Ovary (tissue), 3 donors: ENCODE data around the gene ACER3.

Source experiments
- EP300 ChIP-seq: sonication (generic); formaldehyde crosslinking; IDR thresholded peaks from one replicate; pipeline ENCODE4 v1.6.1; 2017; ENCODE audit warnings: antibody characterized with exemption
- POLR2A ChIP-seq: fragments of 450-650 bp; IDR thresholded peaks from one replicate; pipeline ENCODE4 v1.6.1; 2017; ENCODE audit warnings: antibody characterized with exemption, mild to moderate bottlenecking, moderate library complexity
- TF ChIP-seq, protein P1 (sequence below), 3 donors: fragments of 450-650 bp in 2 of 3; fragments of 200-600 bp in 1 of 3; IDR thresholded peaks; one replicate each; pipeline versions ENCODE4 v1.5.1 to v1.8.0; 2016 to 2022; ENCODE audit warnings: antibody characterized with exemption in 3 of 3, mild to moderate bottlenecking in 1 of 3
- donor health status: DM: no; HTN: no; CAD: no.

GRCh38 chr11:77063407-77063806 is 202.7 kb downstream of the ACER3 start:
- TF ChIP-seq, protein P1, sequence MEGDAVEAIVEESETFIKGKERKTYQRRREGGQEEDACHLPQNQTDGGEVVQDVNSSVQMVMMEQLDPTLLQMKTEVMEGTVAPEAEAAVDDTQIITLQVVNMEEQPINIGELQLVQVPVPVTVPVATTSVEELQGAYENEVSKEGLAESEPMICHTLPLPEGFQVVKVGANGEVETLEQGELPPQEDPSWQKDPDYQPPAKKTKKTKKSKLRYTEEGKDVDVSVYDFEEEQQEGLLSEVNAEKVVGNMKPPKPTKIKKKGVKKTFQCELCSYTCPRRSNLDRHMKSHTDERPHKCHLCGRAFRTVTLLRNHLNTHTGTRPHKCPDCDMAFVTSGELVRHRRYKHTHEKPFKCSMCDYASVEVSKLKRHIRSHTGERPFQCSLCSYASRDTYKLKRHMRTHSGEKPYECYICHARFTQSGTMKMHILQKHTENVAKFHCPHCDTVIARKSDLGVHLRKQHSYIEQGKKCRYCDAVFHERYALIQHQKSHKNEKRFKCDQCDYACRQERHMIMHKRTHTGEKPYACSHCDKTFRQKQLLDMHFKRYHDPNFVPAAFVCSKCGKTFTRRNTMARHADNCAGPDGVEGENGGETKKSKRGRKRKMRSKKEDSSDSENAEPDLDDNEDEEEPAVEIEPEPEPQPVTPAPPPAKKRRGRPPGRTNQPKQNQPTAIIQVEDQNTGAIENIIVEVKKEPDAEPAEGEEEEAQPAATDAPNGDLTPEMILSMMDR (IDR thresholded peaks at IDR 0.05): no peak
- no peak for TF ChIP-seq POLR2A
- TF ChIP-seq EP300: no peak
